HUES64 (cell line): ENCODE data around the gene MACROD2.
A peak's percentile ranks its signal among the peaks of the same experiment; 100 is the strongest.

Source experiments
- H3K27ac ChIP-seq: 2 replicates; pipeline ENCODE4 v1.7.0; 2013; ENCODE audit warnings: low read depth, low read length, inconsistent platforms
- H3K27me3 ChIP-seq: 2 replicates; pipeline ENCODE4 v1.6.1; 2013; ENCODE audit warnings: mild to moderate bottlenecking, low read length; ENCODE audit not compliant: insufficient read depth
- H3K36me3 ChIP-seq: 2 replicates; pipeline ENCODE4 v1.6.1; 2013; ENCODE audit warnings: mild to moderate bottlenecking, low read length; ENCODE audit not compliant: insufficient read depth
- H3K4me1 ChIP-seq: 2 replicates; pipeline ENCODE4 v1.6.1; 2013; ENCODE audit warnings: mild to moderate bottlenecking, low read length, moderate library complexity; ENCODE audit not compliant: insufficient read depth
- H3K4me3 ChIP-seq: 2 replicates; pipeline ENCODE4 v1.5.1; 2013; ENCODE audit warnings: mild to moderate bottlenecking, low read length, moderate library complexity
- H3K9ac ChIP-seq: 2 replicates; pipeline ENCODE4 v1.6.1; 2013; ENCODE audit warnings: mild to moderate bottlenecking, low read depth, low read length
- H3K9me3 ChIP-seq: 2 replicates; pipeline ENCODE4 v1.6.1; 2013; ENCODE audit warnings: low read depth, low read length; ENCODE audit not compliant: insufficient read depth
- WGBS: fragments of 150-250, 120-280 bp; methylation state at CpG from one replicate; pipeline ENCODE4 v1.1.7; 2013; ENCODE audit warnings: missing lambda C conversion rate; 5-methylcytosine and 5-hydroxymethylcytosine counted together

The MACROD2 gene

DNA sequence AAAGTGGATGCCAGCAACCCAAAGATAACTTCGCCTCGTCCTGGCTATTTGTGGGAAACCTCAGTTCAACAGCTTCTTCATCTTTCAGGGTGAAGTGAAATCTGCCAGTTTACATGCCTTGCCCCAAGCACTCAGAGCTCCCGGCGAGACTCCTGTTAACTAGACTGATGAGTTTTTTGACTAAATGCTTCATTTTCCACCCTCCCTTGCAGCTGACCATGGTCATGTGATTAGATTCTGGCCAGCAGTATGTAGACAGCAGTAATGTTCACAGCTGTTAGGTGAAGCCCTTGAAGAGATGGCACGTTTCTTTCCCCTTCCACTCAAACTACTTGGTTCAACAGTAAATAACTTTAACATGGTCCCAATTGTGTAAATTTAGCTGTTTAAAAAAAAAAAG, 1060.9 kb downstream of the MACROD2 start:
- H3K27me3 ChIP-seq: no peaks in the 10 kb centered on the region
- H3K9ac ChIP-seq: no peak overlapping the region
- no peak overlapping the region for H3K27ac ChIP-seq
- H3K36me3 ChIP-seq: no peaks in the 10 kb centered on the region
- H3K9me3 ChIP-seq: no peaks in the 10 kb centered on the region
- no peak overlapping the region for H3K4me3 ChIP-seq
- no peaks in the 10 kb centered on the region for H3K4me1 ChIP-seq
- WGBS: 97% methylated on average over 5 of the region's 5 CpGs

DNA sequence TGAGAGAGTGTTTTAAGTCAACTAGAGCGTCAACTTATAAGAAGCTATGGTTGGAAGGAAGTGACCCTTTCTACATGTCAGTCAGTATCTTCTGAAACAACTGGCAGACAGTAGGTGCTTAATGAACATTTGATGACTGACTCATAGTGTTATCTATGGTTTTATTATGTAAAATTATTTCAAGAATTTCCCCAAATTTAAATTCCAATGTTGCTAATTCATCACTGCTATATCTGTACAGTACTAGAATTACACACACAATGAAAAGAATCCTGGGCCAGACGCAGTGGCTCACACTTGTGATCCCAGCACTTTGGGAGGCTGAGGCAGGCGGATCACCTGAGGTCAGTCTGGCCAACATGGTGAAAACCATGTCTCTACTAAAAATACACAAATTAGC, 1063.5 kb downstream of the MACROD2 start:
- Histone ChIP-seq H3K4me3 (no peak overlapping the region), H3K36me3 (no peaks in the 10 kb centered on the region), H3K4me1 (no peaks in the 10 kb centered on the region), H3K27ac (no peak overlapping the region), H3K27me3 (no peaks in the 10 kb centered on the region), H3K9ac (no peak overlapping the region), H3K9me3 (no peaks in the 10 kb centered on the region)
- WGBS: 88% methylated on average over 3 of the region's 3 CpGs

DNA sequence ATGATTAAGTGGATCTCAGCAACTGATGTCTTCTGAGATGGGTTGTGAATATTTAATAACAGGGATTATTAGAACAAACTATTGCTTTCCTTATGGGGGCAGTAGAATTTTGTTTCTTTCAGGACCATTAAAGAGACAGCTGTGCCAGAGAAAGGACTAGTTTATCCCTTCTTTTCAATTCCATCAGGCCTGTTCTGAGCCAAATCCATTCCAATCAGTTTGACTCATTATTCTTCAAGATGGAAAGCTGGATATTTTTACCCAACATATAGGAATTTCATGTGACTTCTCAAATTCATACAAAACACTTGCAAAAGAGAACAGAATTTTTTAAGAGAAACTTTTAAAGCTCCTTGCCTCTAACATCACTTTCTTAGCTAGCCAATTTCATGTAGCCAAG, 1064.1 kb downstream of the MACROD2 start:
- Histone ChIP-seq H3K9ac (no peak overlapping the region), H3K27me3 (no peaks in the 10 kb centered on the region), H3K36me3 (no peaks in the 10 kb centered on the region), H3K9me3 (no peaks in the 10 kb centered on the region), H3K4me1 (no peaks in the 10 kb centered on the region), H3K27ac (no peak overlapping the region), H3K4me3 (no peak overlapping the region)

DNA sequence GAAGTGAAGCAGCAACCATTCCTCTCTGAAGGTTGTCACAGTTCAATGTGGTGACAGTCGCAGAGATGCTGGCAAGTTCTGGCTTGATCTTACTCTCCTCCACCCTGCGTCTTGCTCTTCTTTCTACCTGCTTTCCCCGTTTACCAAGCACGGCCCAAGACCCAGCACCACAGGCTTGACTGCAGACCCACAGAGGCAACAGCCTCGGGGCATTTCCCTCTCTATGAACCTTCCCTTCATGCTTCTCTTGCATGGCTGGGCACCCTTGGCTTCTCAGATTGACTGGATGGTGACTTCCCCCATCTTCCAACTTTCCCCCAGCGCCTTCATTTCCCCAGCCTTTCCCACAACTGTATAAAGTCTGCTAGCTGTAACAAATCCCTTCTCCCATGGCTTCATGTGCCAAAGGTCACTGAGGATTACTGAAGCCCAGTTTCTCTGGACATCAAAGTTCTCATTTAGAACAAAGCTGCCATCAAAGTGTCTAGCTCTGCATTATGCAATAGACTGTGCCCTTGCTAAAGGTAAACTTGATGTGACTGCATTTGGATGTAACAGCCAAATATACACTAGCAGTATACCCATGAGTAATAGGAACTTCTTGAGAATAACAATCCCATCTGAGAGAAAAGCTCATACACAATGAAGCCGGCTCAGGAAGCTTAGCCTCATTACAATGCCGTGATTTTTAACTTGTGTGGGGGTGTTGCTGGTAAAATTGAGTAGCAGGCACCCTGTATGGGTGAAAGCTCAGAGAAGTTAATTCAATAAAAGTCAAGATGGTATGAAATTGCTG, 1065.1 kb downstream of the MACROD2 start:
- no peak overlapping the region for H3K4me3 ChIP-seq
- H3K9ac ChIP-seq: no peak overlapping the region
- no peaks in the 10 kb centered on the region for H3K4me1 ChIP-seq
- no peaks in the 10 kb centered on the region for H3K36me3 ChIP-seq
- H3K27me3 ChIP-seq: no peaks in the 10 kb centered on the region
- H3K9me3 ChIP-seq: no peaks in the 10 kb centered on the region
- 91% methylated on average over 8 of the region's 8 CpGs for WGBS
- H3K27ac ChIP-seq: no peak overlapping the region

DNA sequence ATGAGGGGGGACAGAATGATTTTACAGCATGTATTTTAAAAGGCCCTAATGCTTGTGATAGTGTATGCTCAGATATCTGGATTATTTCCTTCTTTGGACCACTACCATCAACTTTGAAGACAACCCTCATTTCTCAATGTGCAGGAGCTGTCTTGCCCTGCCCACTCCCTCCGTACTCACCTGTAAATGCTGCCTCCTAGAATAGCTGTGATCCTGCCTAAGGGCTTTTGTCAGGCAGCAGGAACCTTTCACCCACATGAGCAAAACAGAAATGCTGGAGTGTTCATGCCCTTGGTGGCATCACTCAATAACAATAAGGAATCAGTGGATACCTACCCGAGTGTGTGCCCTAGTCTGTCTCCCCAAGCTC, 1065.7 kb downstream of the MACROD2 start:
- 87% methylated on average over 2 of the region's 2 CpGs for WGBS
- Histone ChIP-seq H3K9ac (no peak overlapping the region), H3K4me3 (no peak overlapping the region), H3K27ac (no peak overlapping the region), H3K9me3 (no peaks in the 10 kb centered on the region), H3K4me1 (no peaks in the 10 kb centered on the region), H3K36me3 (no peaks in the 10 kb centered on the region), H3K27me3 (no peaks in the 10 kb centered on the region)

DNA sequence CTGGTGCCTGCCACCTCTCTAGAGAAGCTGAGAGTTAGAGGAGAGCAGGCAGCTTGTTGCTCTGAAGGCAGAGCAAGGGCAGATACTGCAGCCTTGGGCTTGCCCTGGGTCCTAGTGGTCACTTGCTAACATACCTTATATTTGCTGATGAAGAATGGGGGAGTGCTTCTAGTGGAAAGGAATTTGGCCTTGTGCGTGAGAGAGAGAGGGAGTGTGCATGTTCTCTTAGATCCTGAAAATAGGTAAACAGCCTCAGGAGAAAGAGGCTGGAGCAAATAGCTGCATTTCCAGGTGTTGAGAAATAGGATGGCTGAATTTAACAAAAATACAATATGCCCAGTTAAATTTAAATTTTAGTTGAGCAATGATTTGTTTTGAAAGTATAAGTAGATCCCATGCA, 1066.6 kb downstream of the MACROD2 start:
- H3K27me3 ChIP-seq: no peaks in the 10 kb centered on the region
- no peaks in the 10 kb centered on the region for H3K4me1 ChIP-seq
- WGBS: 76% methylated on average over 1 of the region's 1 CpG
- no peak overlapping the region for H3K4me3 ChIP-seq
- H3K27ac ChIP-seq: no peak overlapping the region
- H3K9ac ChIP-seq: no peak overlapping the region
- no peaks in the 10 kb centered on the region for H3K9me3 ChIP-seq
- H3K36me3 ChIP-seq: no peaks in the 10 kb centered on the region

DNA sequence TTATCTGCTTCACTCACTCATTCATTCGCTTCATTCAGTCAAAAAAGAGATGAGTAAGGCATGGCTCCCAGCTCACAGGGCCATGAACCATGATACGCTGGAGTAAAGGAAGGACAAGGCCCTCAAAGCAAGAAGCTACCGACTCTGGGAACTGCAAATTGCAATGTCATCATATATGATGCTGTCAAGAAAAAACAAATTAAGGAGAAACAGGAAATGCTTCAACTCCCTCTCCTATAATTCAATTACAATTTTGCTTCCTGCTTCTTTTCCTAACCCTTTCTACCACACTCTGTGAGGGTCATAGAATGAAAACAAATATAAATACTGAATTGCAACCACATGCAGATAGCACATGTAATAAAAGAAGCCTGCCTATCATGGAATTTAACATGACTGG, 1067.8 kb downstream of the MACROD2 start:
- Histone ChIP-seq H3K4me3 (no peak overlapping the region), H3K9me3 (no peaks in the 10 kb centered on the region)
- WGBS: 84% methylated on average over 3 of the region's 3 CpGs

DNA sequence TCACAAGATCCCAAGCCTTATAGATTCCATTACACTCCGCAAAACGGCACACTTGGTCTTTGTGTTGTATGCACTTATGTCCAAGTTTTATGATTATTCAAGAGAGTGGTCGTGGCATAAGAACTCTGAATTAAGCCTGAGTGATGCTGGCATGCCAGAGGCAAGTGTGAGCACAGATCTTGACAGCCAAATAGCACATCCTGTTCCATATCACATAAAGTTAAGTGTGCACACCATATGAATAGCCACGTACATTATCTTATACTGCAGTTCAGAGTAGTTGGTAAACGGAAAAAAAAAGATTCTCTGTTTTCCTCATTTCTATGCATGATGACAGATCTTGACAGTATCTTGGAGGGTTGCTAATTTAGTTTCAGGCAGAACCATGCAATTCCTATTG, 1069.4 kb downstream of the MACROD2 start:
- WGBS: 96% methylated on average over 5 of the region's 5 CpGs

More for the DNA sequence above, 1067.8 kb downstream of the MACROD2 start:
- Histone ChIP-seq H3K9ac (no peak overlapping the region), H3K27me3 (no peaks in the 10 kb centered on the region), H3K27ac (no peak overlapping the region), H3K4me1 (no peaks in the 10 kb centered on the region), H3K36me3 (no peaks in the 10 kb centered on the region)

DNA sequence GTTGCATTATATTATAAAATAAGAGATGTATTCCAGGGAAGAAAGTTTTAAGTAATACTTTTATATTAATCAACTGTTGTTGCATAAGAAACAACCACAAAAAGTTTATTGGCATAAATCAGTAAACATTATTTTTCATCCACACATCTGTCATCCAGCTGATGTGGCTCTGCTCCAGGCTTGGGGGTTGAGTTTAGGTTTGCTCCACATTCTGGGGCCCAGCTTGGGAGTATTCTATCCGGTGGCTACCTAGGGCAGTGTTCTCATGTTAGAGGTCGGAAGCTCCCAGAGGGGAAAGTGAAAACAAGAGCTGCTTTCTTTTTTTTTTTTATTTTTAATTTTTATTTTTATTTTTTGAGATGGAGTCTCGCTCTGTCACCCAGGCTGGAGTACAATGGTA, 1070.5 kb downstream of the MACROD2 start:
- H3K27ac ChIP-seq: no peak overlapping the region
- 100% methylated on average over 2 of the region's 3 CpGs for WGBS
- H3K36me3 ChIP-seq: no peaks in the 10 kb centered on the region
- H3K9ac ChIP-seq: no peak overlapping the region
- H3K9me3 ChIP-seq: no peaks in the 10 kb centered on the region
- H3K4me1 ChIP-seq: no peaks in the 10 kb centered on the region
- no peak overlapping the region for H3K4me3 ChIP-seq
- no peaks in the 10 kb centered on the region for H3K27me3 ChIP-seq

More for the DNA sequence above, 1069.4 kb downstream of the MACROD2 start:
- Histone ChIP-seq H3K9ac (no peak overlapping the region), H3K9me3 (no peaks in the 10 kb centered on the region), H3K4me3 (no peak overlapping the region), H3K27ac (no peak overlapping the region), H3K4me1 (no peaks in the 10 kb centered on the region), H3K36me3 (no peaks in the 10 kb centered on the region), H3K27me3 (no peaks in the 10 kb centered on the region)

DNA sequence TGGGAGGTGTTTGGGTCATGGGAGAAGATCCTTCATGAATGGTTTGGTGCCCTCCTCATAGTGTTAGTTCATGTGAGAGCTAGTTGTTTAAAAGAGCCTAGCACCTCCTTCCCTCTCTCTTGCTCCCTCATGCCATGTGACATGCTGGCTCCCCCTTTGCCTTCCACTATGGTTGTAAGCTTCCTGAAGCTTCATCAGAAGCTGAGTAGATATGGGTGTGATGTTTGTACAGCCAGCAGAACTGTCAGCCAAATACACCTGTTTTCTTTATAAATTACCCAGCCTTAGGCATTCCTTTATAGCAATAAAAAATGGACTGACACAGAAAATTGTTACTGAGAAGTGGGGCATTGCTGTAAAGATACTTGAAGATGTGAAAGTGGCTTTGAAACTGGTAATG, 1073.2 kb downstream of the MACROD2 start:
- no peaks in the 10 kb centered on the region for H3K36me3 ChIP-seq
- H3K27me3 ChIP-seq: no peaks in the 10 kb centered on the region
- H3K27ac ChIP-seq: no peak overlapping the region
- no peak overlapping the region for H3K4me3 ChIP-seq
- H3K4me1 ChIP-seq: no peaks in the 10 kb centered on the region
- no peak overlapping the region for H3K9ac ChIP-seq
- H3K9me3 ChIP-seq: no peaks in the 10 kb centered on the region

DNA sequence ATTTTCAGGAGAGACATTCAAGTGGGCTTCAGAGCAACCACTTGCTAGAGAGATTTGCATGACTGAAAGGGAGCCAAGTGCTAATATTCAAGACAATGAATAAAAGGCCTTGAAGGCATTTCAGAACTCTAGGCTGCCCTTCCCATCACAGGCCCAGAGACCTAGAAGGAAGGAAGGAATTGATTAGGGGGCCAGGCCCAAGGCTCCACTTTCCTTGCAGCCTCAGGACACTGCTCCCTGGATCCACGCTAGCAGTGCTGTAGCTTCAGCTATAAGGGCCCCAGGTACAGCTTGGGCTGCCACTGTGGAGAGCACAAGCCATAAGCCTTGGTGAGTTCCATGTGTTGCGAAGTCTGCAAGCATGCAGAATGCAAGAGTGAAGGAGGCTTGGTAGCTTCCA, 1074.0 kb downstream of the MACROD2 start:
- H3K9ac ChIP-seq: no peak overlapping the region
- no peaks in the 10 kb centered on the region for H3K27me3 ChIP-seq
- no peaks in the 10 kb centered on the region for H3K36me3 ChIP-seq
- no peak overlapping the region for H3K4me3 ChIP-seq
- peak overlapping the region; percentile 13; the same call in 1 of the 2 replicates for H3K27ac ChIP-seq
- WGBS: 90% methylated on average over 2 of the region's 2 CpGs
- H3K4me1 ChIP-seq: no peaks in the 10 kb centered on the region
- no peaks in the 10 kb centered on the region for H3K9me3 ChIP-seq
